Astrocyte (in vitro differentiated cells and primary cell): ENCODE results near the gene IL3RA.

Source experiments
- CTCF ChIP-seq: IDR thresholded peaks from 2 replicates; pipeline ENCODE4 v1.5.1; 2011; ENCODE audit warnings: low read depth, mild to moderate bottlenecking, inconsistent platforms, low read length, moderate library complexity; ENCODE audit not compliant: insufficient read depth
- EZH2 ChIP-seq: IDR thresholded peaks from 2 replicates; pipeline ENCODE4 v1.6.1; 2012; ENCODE audit warnings: mild to moderate bottlenecking, low read length, inconsistent platforms; ENCODE audit not compliant: insufficient read depth

DNA sequence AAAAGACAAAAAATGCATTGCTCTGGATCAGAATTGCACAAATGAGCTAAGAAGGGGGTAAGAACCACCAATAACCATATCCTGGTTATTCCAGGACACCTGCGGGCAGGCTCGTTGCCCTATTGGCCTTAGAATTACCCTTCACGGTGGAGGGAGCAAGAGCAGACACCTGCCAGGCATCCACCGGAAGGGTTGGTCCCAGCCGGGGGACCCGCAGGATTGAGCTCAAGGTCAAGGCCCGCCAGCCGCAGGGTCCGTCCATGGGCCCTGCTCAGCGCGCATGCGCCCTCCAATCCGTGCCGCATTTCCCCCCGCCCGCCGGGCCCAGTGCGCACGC lies 54.8 kb downstream of the IL3RA start:
- TF ChIP-seq CTCF (no peak), EZH2 (no peak)
